Activated naive CD4-positive, alpha-beta T cell treated with anti-CD3 and anti-CD28 coated beads for 36 hours (primary cell): ENCODE results near the gene SFTPA2. TPM values are rescaled to one million over a fixed set of nuclear protein-coding genes. Genes with fewer than 3 reads are reported as not detected.

ENCODE experiments used
- total RNA-seq, 2 experiments: library from RNA; stranded (reverse); gene quantifications; one replicate each; pipeline ENCODE4 v1.2.3, GENCODE V29; 2021

Gene SFTPA2
- total RNA-seq, 2 experiments from 2014 or later, result not detected

Other genes with a start within 250 kb of the SFTPA2 start
- gene PPIF, start 212.9 kb downstream of the SFTPA2 start, total RNA-seq, result 10 to 100 TPM; 94.1 to 95.6 TPM
- gene ZCCHC24, start 114.8 kb downstream of the SFTPA2 start, total RNA-seq, result under 1 TPM; 0.52 to 0.69 TPM
- gene EIF5AL1, start 47.9 kb downstream of the SFTPA2 start, total RNA-seq, result 1 to 10 TPM; 2.6 to 3.5 TPM
- not detected for gene SFTPA1, start 50.5 kb upstream of the SFTPA2 start, total RNA-seq
- under 1 TPM; 0.19 to 0.49 TPM for gene NUTM2B, start 142.8 kb upstream of the SFTPA2 start, total RNA-seq